Measurements from ENCODE around the gene COPS9.

- TF ChIP-seq EZH2 (IDR thresholded peaks at IDR 0.05; ENCODE audit: borderline replicate concordance, insufficient read depth, low read depth, low read length, poor library complexity, severe bottlenecking) (no peak), CTCF (IDR thresholded peaks at IDR 0.05) (no peak)
Measured at GRCh38 chr2:240112914-240113690, 23.0 kb downstream of the COPS9 start.

All from B cell (primary cell).